ENCODE data around the gene DCAF11.
A peak's percentile ranks its signal among the peaks of the same experiment; 100 is the strongest.

DCAF11 gene

DNA sequence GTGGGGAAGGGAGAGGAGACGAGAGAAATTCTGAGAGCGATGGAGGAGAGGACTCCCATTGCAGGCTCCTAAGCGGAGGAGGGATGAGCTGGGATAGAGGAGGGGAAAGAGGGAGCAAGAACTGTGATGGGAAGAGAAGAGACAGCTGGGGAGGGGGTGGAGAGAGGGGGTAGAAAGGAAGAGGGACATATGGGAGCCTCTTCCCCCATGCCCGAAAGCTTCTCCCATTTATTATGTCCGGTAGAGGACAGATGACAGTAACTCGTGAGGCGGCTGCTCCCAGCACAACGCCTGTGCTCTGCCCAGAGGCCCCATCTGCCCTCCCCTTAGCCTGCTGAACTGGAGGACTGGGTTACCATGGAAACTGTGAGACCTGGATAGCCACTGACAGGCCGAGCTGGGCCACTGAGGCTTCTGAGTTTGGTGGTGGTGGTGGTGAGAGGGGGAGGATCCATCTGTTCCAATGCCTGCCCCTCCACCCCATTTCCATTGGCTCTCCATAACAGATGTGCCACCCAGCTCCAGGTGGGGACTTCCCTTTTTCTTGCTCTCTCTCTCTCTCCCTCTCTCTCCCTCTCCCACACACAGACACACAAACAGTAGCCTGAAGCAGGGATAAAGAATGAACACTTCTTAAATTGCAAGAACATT, 35.0 kb upstream of the DCAF11 start:
- DNase-seq (ENCODE audit: low read depth) = no peak

DNA sequence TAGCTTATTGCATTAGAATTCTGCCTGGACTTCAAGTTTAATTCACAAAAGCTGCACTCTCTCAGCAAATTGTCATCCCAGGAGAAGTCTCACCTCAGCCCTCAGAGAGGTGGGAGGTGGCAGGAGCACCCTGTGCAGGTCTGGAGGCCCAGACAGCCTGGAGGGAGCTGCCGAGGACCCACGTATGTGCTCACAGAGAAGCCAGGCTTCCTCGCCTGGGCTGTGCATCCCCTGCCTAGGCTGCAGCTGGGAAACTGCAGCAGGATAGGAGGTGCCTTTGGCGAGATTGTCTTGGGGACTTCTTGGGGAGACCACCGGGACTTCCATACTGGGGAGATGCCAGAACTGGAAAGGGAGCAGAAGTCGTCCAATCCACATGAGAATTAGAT, 34.4 kb upstream of the DCAF11 start:
- no peak for DNase-seq (ENCODE audit: low read depth)

DNA sequence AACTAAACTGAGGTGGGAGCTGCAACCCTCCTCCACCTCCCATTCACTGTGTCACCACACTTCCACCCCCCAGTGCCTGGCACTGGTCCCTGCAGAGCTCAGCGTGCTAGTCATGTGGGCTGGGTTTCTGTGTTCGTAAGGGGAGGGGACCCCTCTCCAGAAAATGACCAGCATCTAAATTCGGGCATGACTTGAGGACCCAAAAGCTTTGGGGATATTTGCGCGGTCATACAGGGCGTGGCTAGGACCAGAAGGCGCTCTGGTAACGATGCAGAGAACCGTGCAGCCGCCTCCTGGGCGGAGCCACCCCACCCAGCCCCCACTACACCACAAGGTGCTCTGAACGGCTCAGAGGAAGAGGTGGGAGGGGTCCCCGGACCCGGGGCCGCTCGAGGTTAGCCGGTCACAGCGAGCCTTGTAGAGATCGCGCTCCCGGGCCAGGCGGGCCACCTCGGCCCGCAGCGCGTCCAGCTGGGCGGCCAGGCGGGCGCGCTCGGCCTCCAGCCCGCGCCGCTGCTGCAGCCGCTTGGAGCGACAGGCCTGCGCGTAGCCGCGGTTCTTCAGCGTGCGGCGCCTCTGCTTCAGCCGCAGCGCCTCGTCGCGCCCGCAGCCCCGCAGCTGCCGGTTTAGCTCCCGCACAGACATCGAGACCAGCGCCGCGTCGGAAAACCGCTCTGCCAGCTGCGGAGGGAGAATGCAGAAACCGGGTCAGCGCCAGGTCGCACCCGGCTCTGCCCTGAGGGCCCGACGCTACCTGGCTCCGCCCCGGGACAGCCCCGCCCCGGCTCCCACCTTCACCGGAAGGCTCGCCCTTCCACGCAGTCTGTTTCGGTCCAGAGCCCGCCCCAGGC, 33.5 kb upstream of the DCAF11 start:
- no peak for DNase-seq (ENCODE audit: low read depth)

DNA sequence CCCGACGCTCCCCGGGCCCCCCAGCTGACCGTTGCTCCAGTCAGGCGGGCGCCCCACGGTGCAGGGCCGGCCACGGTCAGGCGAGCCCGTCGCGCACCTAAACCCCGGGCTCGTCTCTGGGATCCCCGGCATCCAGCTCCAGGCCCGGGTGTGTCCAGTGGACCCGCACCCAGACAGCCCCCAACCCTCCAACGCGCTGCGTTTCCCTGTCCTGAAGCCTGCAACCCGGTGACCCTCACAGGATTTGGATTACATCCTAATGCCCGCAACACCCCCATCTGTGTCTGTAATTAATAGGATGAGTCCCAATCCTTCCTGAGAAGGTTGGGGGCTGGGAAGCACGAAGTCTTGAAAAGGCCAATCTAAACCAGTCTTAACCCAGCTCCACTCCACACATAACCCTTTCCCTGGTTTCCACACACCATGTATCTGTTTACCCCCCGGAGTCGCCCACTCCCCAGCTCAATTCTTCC, 32.8 kb upstream of the DCAF11 start:
- no peak for DNase-seq (ENCODE audit: low read depth)

DNA sequence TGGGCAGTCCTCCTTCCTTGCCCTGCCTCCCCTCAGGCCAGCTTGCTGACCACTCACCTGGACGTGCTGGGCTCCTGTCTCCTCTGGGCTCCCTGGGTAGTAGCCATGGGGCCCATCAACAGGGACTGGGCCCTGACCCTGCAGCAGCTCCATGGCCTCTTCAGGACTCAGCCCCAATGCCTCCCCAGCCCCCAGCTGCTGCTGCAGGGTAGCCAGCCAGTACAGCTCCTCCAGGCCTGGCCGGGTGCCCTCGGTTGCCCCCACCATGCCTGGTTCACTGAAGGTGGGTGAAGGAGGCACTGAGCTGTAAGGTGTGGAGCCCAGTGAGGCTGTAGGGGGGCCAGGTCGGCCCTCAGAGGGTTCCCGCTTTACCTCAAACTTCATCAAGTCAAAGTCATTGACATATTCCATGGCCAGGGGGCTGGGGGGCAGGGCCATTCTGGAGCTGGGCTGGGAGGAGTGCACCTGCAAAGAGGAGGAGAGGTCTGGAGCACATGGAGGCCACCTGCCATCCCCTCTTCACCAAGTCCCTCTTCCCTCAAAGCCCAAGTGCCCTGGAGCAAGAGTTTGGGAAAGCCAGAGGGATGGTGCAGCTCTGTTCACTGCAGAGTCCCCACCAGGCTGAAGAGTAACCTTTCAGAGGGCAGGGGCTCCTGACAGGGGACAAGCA, 32.0 kb upstream of the DCAF11 start:
- DNase-seq (ENCODE audit: low read depth) = no peak

- no peak for DNase-seq (ENCODE audit: low read depth)
These were observed 31.1 kb upstream of the DCAF11 start for GRCh38 chr14:24083462-24083861.

GRCh38 chr14:24084440-24084839, 30.1 kb upstream of the DCAF11 start:
- DNase-seq (ENCODE audit: low read depth) = no peak

GRCh38 chr14:24085215-24085614, 29.4 kb upstream of the DCAF11 start:
- DNase-seq (ENCODE audit: low read depth) = no peak

GRCh38 chr14:24086193-24086955, 28.2 kb upstream of the DCAF11 start:
- DNase-seq (ENCODE audit: low read depth) = no peak

- DNase-seq (ENCODE audit: low read depth) = no peak
These were observed 27.6 kb upstream of the DCAF11 start for GRCh38 chr14:24087004-24087403.

DNA sequence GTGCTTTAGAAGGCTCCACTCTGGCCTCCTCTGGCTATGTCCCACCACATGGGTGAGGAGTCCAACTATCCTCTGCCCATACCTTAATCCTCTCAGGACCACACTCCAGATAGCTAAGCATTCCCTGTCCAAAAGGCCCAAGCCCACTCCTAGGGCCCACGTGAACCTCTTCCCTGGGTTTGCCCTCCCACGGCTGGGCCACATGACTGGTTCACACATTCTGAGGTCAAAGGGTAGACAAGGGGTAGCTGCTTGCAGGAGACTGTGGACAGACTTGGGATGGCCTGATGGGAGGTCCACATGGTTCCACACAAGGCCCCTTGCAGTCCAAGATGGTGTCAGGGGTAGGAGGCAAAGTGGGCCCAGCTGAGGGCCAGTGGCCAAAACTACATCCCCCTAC, 26.5 kb upstream of the DCAF11 start:
- no peak for DNase-seq (ENCODE audit: low read depth)

DNA sequence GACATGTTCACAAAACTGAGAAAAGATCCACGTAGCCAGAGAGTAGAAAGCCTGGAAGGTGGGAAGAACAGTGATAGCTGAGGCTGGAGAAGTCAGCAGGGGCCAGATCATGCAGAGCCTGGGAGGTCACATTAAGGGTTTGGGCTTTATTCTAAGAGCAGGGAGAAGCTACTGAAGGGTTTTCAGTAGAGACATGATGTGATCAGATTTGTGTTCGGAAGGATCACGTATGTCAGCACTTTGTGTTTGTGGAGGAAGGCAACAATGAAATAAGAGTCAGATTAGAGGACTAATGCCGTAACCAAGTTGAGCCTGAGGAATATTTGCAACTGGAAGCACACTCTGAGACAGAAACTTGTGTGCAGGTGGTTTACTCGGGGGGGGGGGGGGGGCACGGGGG, 24.7 kb upstream of the DCAF11 start:
- no peak for DNase-seq (ENCODE audit: low read depth)

GRCh38 chr14:24092110-24092504, 22.5 kb upstream of the DCAF11 start:
- DNase-seq (ENCODE audit: low read depth) = no peak

- no peak for DNase-seq (ENCODE audit: low read depth)
These were observed 21.9 kb upstream of the DCAF11 start for GRCh38 chr14:24092505-24093206.

GRCh38 chr14:24093207-24093900, 21.2 kb upstream of the DCAF11 start:
- DNase-seq (ENCODE audit: low read depth) = no peak

DNA sequence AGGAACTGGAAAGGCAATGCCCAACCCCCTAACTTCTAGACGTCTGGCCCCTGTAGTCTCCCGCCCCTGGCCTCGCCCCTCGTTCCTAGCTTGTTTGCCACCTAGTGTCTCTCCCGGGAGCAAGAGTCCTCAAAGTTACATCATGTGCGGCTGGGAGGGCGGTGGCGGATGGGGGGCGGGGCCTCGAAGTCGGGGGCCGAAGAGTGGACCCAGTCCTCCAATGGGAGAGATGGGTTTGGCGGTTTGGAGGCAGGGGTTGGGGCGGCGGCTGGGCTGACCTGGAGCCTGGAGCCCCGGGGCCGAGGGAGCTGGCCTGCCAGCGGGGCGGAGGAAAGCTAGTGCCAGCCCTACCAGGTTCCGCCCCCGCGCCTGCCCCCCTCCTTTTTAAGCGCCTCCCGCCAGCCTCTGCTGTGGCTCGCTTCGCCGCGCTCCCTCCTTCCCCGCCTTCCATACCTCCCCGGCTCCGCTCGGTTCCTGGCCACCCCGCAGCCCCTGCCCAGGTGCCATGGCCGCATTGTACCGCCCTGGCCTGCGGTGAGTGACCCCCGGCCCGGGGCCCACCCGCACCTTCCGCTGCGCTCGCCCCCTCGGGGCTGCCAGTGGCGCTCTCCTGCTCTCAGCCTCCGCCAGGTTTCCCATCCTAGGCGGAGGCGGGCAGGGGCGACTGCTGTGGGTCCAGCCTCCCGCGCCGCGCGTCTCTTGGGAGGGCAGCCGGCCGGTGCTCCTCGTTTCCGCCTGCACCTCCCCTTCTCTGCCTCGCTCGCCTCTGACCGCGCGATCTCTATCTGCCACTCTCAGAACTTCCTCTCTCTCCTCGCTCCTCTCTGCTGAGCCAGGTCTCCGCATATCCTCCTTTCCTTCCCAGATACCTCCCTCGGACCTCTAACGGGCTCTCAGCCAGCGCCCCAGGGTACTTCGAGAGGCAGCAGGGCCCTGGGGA, 20.4 kb upstream of the DCAF11 start, which contains the start of gene PCK2:
Gene PCK2 (plus strand): TSS at position 411 of the 940 bp plus-strand sequence. CDS start 95 bp downstream, at position 506.
- DNase-seq (ENCODE audit: low read depth) = peak; percentile 63

DNA sequence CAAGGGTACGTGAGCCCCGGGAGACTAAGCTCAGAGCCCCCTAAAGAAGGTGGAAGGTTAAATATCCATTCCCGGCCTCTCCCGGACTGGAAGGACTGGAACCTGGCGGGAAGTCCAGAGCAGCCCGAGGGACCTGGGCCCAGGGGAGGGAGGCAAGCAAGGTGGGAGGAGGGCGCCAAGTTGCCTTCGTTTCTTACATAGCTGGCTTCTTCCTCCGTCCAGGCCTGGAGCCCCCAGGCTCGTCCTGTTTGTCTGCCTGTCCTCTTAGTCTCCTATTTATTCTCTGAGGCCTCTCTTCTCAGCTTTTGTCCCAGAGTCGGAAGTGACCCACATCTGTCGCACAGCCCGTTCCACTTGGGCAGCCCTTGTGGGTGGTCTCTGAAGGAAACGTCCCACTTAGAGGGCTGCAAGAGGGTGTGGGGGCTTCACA, 19.7 kb upstream of the DCAF11 start:
- no peak for DNase-seq (ENCODE audit: low read depth)

DNA sequence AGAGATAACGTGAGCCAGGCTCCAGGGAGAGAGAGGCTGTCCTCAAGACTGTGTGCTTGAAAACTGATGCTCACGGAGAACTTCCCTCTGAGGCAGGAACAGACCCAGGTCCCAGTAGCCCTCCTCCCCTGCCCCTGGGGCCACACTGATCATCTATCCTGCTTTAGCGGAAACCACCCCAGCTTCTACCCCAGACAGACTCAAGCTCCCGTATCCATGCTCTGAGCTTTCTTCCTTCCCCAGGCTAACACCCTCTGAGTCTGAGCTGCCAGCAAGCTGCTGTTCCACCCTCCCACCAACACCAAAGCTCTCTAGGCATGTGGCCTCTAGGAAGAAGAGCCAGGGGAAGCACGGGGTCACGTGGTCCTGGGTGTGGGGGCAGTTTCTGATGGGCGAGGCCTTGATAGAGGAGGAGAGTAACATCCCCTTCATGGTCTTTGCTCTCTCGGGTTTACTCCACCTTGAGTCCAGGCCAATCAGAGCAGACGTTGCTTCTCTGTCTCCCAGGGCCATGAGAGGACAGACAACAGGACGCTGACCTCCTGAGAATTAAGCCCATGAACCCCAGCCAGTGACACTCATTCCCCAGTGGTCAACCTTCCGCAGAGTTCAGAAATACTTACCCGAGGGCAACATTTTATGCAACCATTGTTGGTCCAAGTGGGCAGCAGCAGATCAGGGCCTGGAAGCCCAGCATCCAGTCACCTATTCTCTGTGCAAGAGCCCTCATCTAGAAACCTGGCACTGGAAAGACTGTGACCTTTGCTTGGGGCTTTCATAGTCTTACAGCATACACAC, 19.1 kb upstream of the DCAF11 start:
- no peak for DNase-seq (ENCODE audit: low read depth)

Data from stromal cell of bone marrow (primary cell).